Esophagus squamous epithelium (tissue), 4 donors: Measurements from ENCODE around the gene TOMT.

Experiments used
- CTCF ChIP-seq, 6 experiments: fragments of 450-650 bp in 4 of 6; fragments of 200-600 bp in 2 of 6; sonication (generic) in 2 of 6; IDR thresholded peaks; one replicate each; pipeline ENCODE4 v1.5.1; 2016 to 2019; ENCODE audit warnings: antibody characterized with exemption in 6 of 6, mild to moderate bottlenecking in 4 of 6, moderate library complexity in 4 of 6
- POLR2A ChIP-seq, 4 donors: fragments of 450-650 bp; IDR thresholded peaks; one replicate each; pipeline ENCODE4 v1.6.1; 2017; ENCODE audit warnings: antibody characterized with exemption in 4 of 4, mild to moderate bottlenecking in 4 of 4, moderate library complexity in 3 of 4

GRCh38 chr11:72120930-72121329 lies 15.2 kb downstream of the TOMT start:
- TF ChIP-seq POLR2A (IDR thresholded peaks at IDR 0.05) (no peak), CTCF (IDR thresholded peaks at IDR 0.05) (no peak)
